Measurements from ENCODE around the gene MAP3K7. TPM values are rescaled to one million over a fixed set of nuclear protein-coding genes. Genes with fewer than 3 reads are reported as not detected.

MAP3K7 gene
- total RNA-seq, 1 donor from 2014 or later = 38.7 TPM

DNA sequence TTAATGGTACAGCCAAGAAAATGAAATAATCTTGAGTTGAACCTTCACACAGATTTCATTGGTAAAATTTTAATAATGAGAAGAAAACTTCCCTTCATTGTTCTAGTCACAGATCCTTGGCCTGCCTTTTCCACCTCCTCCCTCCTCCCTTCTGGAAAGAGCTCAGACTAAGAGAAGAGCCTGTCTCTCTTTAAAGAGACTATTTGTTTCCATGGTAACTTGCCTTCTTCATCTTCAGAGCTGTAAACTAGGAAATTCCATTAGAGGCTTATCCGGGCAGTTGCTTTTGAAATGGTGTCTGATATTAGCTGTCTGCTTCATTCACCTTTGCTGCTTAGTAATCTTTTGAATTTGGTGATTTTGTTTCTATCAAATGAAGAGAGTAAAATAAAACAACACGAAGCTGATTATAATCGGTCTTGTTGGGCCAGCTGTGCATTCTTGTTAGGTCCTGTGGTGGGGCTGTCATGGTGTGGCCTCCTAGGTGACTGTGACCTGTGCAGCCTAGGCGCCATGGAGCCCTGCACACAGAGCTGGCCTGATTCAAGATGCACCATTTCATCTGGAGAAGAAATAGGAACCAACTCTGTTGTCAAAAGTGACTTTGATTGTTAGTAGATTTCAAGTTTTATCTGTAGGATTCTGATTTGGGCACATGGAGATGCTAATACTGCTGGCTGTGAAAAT is 96.7 kb downstream of the MAP3K7 start:
- DNase-seq (ENCODE audit: low spot score in 2 of 2) = no peak
- FAIRE-seq = no peak

DNA sequence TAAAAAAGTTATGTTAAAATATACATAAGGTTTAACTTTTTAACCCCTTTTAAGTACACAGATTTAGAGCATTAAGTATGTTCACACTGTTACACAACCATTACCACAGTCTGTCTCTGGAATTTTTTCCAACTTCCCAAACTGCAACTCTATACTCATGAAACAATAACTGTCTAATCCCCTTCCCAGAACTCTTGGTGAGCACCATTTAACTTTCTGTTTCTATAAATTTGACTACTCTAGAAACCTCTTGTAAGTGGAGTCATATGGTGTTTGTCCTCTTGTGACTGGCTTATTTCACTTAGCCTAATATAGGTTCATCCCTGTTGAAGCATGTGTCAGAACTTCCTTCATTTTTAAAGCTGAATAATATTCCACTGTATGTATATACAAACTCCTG is 98.1 kb downstream of the MAP3K7 start:
- no peak for DNase-seq (ENCODE audit: low spot score in 2 of 2)
- no peak for FAIRE-seq

GRCh38 chr6:90485635-90486277 is 101.1 kb downstream of the MAP3K7 start:
- FAIRE-seq (no peak), DNase-seq (ENCODE audit: low spot score in 2 of 2) (no peak)

DNA sequence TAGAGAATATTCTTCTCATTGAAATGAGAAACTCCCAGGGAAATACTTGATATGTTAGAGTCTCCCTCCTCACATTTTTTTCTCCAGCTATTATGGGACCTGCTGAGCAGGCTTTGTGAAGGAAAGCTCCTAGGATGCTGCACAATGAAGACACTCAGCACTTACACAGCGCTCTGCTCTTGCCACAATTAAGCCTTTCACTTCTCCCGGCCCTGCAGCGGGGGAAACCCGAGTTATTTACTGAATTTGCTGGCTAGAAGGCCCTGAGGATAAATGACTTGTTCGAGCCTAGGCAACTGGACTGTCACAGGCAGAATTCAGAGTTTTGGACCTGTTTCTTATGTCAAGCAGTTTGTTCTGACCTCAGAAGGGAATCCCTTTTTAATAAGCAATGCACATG is 102.0 kb downstream of the MAP3K7 start:
- peak in 1 of 2 donors; percentile 5 for DNase-seq (ENCODE audit: low spot score in 2 of 2)

DNA sequence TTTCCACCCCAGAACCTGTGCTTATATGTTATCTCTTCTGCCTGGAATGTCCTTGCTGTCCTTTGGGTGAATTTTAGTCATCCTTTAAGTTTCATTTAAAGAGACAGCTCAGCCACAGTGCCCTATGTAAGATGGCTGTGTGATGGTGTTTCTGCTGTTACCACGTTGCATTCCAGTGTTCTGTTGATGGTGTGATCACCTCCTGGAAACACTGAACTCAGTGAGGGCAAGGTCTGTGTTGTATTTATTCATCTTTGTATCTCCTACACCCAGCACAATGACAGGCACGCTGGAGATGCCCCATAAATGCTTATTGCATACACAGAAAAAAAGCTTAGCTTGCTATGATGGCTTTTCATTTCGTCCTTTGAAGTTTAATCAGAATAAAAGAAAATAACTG is 102.5 kb downstream of the MAP3K7 start:
- DNase-seq (ENCODE audit: low spot score in 2 of 2) = no peak
- no peak for FAIRE-seq

More for the DNA sequence above, 102.0 kb downstream of the MAP3K7 start:
- FAIRE-seq = no peak

DNA sequence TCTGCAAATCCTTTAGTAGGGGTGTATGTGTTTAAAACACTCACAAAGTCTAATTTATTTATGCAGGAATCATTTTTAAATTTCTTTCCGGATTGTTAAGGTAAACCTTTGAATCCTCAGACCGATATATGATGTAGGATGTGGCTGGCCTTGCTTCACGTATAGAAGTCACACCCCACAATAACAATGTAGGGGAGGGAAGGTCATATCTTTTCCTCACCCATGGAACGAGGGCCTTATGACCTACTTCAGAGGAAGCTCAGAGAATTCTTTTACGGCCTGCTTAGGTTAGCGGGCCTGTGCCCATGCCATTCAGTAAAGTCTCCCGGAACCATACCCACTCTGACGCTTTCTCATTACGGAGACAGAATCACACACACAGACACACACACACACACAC is 102.9 kb downstream of the MAP3K7 start:
- DNase-seq (ENCODE audit: low spot score in 2 of 2) (no peak), FAIRE-seq (no peak)

DNA sequence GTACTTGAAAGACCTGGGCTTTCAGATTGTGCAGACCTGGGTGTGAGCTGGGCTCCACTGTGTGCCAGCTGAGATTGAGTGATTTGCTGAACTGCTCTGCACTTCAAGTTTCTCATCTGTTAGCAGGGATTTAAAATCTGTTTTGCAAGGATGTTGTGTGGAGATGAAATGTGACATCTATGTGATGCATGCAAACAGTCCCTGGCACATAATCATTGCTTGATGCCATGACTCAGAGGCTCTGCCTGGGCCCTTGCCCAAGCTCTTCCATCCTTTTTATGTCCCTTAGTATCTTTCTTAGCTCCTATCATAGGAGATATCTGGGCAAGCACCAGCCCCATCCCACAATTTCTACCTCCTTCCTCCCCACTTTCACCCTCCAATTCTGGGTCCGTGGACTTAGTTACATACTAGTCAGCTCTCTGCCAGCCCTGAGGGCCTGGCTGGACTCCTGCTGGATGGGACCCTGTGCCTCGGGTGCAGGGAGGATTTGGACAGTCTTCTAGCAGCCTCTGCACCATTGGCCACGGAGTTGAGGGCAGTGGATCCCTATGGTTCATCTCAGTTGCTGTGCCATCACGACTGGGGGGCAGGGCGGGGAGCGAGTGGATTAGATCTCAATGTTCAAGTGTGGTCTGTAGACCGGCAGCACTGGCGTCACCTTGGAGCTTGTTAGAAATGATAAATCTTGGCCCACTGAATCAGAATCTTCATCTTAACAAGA is 103.6 kb downstream of the MAP3K7 start:
- no peak for FAIRE-seq

DNA sequence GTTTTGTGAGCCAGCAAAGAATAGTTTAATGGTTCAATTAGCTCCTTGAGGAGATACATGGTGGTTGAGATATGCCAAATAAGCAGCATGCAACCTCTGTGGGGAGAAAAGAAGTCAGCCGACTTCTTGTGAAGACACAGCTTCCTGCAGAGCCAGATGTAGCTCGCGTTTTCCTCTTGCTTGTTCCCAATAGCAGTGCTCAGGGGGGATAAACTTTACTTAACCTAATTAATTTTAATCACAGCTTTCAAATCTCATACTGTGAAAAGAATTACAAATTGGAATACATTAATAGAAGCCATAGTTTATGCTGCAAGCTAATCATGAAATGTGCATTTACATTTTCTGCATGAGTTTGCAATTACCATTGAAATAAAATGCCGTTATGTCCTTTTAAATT is 106.2 kb downstream of the MAP3K7 start:
- FAIRE-seq (no peak), DNase-seq (ENCODE audit: low spot score in 2 of 2) (no peak)

More for the DNA sequence above, 103.6 kb downstream of the MAP3K7 start:
- no peak for DNase-seq (ENCODE audit: low spot score in 2 of 2)

DNA sequence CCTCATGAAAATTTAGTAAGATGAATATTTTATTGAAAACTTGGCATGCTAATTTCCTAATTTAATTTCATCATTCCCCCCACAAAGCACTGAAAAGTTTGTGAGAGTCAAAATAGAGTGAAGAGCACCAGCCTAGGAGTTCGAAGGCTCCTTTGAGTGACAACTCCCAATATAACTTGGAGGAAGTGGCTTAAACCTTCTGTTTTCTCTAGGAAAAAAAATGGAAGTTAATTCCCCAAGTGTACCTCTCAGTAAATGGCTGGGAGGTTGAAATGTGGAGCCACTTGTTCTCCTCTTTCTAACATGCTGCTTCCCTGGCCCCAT is 107.3 kb downstream of the MAP3K7 start:
- FAIRE-seq (no peak), DNase-seq (ENCODE audit: low spot score in 2 of 2) (no peak)

GRCh38 chr6:90478789-90479602 is 107.9 kb downstream of the MAP3K7 start:
- FAIRE-seq = peak; percentile 84

GRCh38 chr6:90478278-90478677 is 108.6 kb downstream of the MAP3K7 start:
- no peak for DNase-seq (ENCODE audit: low spot score in 2 of 2)
- no peak for FAIRE-seq

More at GRCh38 chr6:90478789-90479602, 107.9 kb downstream of the MAP3K7 start:
- DNase-seq (ENCODE audit: low spot score in 2 of 2) = peak; percentile 41 to 81

- FAIRE-seq (no peak), DNase-seq (ENCODE audit: low spot score in 2 of 2) (no peak)
Observed at GRCh38 chr6:90477366-90477765, 109.5 kb downstream of the MAP3K7 start.

GRCh38 chr6:90472716-90473115 is 114.2 kb downstream of the MAP3K7 start:
- no peak for DNase-seq (ENCODE audit: low spot score in 2 of 2)
- FAIRE-seq = no peak

DNA sequence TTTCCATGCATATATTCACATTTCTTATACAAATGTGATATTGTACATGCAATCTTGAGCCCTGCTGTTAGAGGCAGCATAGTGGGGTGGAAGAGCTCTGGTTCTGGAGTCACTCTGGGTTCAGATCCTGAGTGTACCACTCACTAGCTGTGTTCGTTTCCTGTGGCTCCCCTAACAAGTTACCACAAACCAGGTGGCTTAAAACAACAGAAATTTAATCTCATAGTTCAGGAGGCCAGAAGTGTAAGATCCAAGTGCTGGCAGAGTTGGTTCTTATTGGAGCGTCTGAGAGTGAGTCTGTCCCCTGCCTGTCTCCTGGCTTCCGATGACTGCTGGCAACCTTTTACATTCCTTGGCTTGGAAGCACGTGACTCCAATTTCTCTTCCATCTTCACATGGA is 115.6 kb downstream of the MAP3K7 start:
- no peak for FAIRE-seq
- DNase-seq (ENCODE audit: low spot score in 2 of 2) = no peak

- DNase-seq (ENCODE audit: low spot score in 2 of 2) (no peak), FAIRE-seq (no peak)
Observed at GRCh38 chr6:90469906-90470305, 117.0 kb downstream of the MAP3K7 start.

GRCh38 chr6:90468859-90469258 is 118.0 kb downstream of the MAP3K7 start:
- DNase-seq (ENCODE audit: low spot score in 2 of 2) (no peak), FAIRE-seq (no peak)

- FAIRE-seq (no peak), DNase-seq (ENCODE audit: low spot score in 2 of 2) (no peak)
Observed at GRCh38 chr6:90468080-90468479, 118.8 kb downstream of the MAP3K7 start.

DNA sequence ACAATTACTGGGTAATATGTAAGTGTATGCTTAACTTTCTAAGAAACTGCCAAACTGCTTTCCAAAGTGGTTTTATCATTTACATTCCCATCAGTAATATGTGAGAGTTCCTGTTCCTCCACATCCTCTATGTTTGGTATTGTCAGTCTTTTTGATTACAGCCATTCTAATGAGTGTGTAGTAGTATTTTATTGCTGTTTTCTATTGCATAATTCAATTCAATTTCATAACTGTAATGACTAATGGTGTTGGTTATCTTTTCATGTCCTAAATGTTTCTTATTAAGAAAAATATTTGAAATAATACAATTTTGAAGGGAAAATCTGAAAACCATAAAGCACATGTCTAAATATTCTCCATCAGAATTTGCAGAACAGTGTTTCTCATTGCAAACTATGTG is 119.3 kb downstream of the MAP3K7 start:
- FAIRE-seq (no peak), DNase-seq (ENCODE audit: low spot score in 2 of 2) (no peak)

DNA sequence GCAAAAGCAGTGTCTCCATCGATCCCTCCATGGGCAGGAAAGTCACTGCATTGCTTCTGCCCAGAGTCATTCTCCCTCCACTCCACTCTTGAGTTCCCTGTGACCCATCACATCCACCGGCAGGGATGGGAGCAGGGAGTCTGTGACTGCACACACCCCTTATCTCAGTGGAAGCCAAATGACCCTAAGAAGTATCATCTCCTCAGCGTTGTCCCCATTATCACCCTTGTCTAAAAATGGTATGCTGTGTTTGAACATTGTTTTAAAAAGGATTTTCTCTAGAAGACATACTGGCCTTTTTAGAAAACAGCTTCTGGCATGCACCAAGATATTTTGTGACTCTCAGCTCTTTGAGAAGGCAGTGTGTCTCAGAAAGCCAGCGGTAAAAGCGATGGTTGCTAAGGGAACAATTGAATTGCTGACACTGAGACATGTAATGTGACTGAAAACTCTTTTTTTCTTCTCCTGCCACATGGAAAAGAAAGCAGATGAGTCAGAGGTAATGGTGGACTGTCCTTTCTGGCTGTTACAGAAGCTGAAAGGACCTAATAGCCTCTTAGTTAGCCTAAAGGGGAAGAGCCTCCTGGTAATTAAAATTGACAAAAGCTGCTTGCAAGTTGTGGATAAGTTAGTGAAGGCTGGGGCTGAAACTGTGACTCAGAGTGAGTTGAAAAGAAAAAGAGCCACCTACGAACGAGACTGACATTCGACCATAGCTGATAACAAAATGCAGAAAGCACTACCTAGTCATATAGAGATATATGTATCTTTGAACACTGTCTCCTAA is 120.5 kb downstream of the MAP3K7 start:
- FAIRE-seq (no peak), DNase-seq (ENCODE audit: low spot score in 2 of 2) (no peak)

GRCh38 chr6:90465686-90466085 is 121.2 kb downstream of the MAP3K7 start:
- FAIRE-seq (no peak), DNase-seq (ENCODE audit: low spot score in 2 of 2) (no peak)
